ENCODE data around the gene DHX30. TPM values are rescaled to one million over a fixed set of nuclear protein-coding genes. Genes with fewer than 3 reads are reported as not detected.

Gene DHX30
- total RNA-seq, 1 donor from 2014 or later = 49.8 TPM

GRCh38 chr3:47848599-47849117, 45.7 kb downstream of the DHX30 start:
- no peak overlapping the region for H3K27ac ChIP-seq (replicated peaks)
- no peak overlapping the region for H3K4me3 ChIP-seq
- TF ChIP-seq CTCF (IDR thresholded peaks at IDR 0.05; ENCODE audit: borderline replicate concordance) = no peak
- DNase-seq = no peak
- no peaks in the 10 kb centered on the region for H3K9me3 ChIP-seq (replicated peaks)
- intact Hi-C loops (cut with micrococcal nuclease) = no loop called here
- no peaks in the 10 kb centered on the region for H3K27me3 ChIP-seq (ENCODE audit: low read depth)
- no peaks in the 10 kb centered on the region for H3K4me1 ChIP-seq
- peaks cover 97% of the 10 kb centered on the region for H3K36me3 ChIP-seq

DNA sequence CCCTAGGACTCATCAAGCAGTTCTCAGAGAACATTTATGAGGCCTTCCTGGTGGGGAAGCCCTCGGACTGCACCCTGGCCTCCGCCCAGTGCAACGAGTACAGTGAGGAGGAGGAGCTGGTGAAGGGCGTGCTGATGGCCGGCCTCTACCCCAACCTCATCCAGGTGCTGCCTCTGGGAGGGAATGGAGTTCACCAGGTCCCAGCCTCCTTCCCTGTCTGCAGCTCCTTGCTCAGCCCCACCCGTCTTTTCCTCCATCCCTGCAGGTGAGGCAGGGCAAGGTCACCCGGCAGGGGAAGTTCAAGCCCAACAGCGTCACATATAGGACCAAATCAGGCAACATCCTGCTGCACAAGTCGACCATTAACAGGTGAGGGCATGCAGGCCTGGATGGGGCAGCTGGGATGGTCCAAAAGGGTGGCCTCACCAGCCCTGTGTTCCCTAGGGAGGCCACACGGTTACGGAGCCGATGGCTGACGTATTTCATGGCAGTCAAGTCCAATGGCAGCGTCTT, 46.3 kb downstream of the DHX30 start:
- no peak for DNase-seq
- intact Hi-C loops (cut with micrococcal nuclease) = no loop called here
- Histone ChIP-seq H3K4me1 (no peaks in the 10 kb centered on the region), H3K4me3 (no peak overlapping the region), H3K36me3 (peaks cover 97% of the 10 kb centered on the region), H3K27me3 (ENCODE audit: low read depth) (no peaks in the 10 kb centered on the region), H3K9me3 (replicated peaks) (no peaks in the 10 kb centered on the region), H3K27ac (replicated peaks) (no peak overlapping the region)
- TF ChIP-seq CTCF (IDR thresholded peaks at IDR 0.05; ENCODE audit: borderline replicate concordance) = no peak

DNA sequence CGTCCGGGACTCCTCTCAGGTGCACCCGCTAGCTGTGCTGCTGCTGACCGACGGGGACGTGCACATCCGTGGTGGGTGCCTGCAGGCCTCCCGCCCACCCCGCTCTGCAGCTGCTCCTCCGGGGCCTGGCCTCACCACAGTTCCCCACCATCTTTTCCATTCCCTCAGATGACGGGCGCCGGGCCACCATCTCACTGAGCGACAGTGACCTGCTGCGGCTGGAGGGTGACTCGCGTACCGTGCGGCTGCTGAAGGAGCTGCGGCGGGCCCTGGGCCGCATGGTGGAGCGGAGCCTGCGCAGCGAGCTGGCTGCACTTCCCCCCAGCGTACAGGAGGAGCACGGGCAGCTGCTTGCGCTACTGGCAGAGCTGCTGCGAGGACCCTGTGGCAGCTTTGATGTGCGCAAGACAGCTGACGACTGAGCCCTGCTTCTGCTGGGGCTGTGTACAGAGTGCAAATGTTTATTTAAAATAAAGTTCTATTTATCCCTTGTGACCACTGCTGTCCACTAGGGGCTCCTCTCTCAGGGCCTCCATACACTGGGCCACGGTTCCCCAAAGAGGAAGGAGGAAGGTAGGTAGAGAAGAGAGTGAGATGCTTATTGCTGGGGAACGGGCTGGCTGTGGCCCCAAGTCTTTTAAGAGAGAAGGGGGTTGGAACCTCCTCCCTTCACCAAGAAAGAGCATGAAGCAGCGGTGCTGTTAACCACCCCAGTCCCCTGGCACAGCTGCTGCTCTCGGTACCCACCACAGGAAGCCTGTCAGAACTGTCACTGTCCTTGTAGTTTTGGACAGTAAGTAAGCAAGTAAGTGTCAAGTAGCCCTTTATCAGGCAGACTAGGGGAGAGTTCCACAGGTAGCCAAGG, 47.0 kb downstream of the DHX30 start:
- peaks cover 97% of the 10 kb centered on the region for H3K36me3 ChIP-seq
- TF ChIP-seq CTCF (IDR thresholded peaks at IDR 0.05; ENCODE audit: borderline replicate concordance) = peak; percentile 40
- H3K27me3 ChIP-seq (ENCODE audit: low read depth) = no peaks in the 10 kb centered on the region
- no peaks in the 10 kb centered on the region for H3K9me3 ChIP-seq (replicated peaks)
- no peak overlapping the region for H3K4me3 ChIP-seq
- DNase-seq = no peak
- no peak overlapping the region for H3K27ac ChIP-seq (replicated peaks)
- no peaks in the 10 kb centered on the region for H3K4me1 ChIP-seq
- intact Hi-C loops (cut with micrococcal nuclease) = no loop called here

- Histone ChIP-seq H3K36me3 (peaks cover 97% of the 10 kb centered on the region), H3K27ac (replicated peaks) (peak overlapping the region; percentile 38), H3K4me3 (no peak overlapping the region), H3K9me3 (replicated peaks) (no peaks in the 10 kb centered on the region), H3K4me1 (peaks cover 4% of the 10 kb centered on the region), H3K27me3 (ENCODE audit: low read depth) (no peaks in the 10 kb centered on the region)
- DNase-seq = no peak
- intact Hi-C loops (cut with micrococcal nuclease) = no loop called here
- no peak for TF ChIP-seq CTCF (IDR thresholded peaks at IDR 0.05; ENCODE audit: borderline replicate concordance)
These were observed 47.8 kb downstream of the DHX30 start for GRCh38 chr3:47850564-47851410.

GRCh38 chr3:47851888-47852603, 49.1 kb downstream of the DHX30 start:
- TF ChIP-seq CTCF (IDR thresholded peaks at IDR 0.05; ENCODE audit: borderline replicate concordance) = no peak
- H3K27ac ChIP-seq (replicated peaks) = peak overlapping the region; percentile 38
- no peaks in the 10 kb centered on the region for H3K9me3 ChIP-seq (replicated peaks)
- no peaks in the 10 kb centered on the region for H3K27me3 ChIP-seq (ENCODE audit: low read depth)
- H3K36me3 ChIP-seq = peaks cover 97% of the 10 kb centered on the region
- H3K4me1 ChIP-seq = peaks cover 13% of the 10 kb centered on the region
- DNase-seq = no peak
- no peak overlapping the region for H3K4me3 ChIP-seq
- intact Hi-C loops (cut with micrococcal nuclease) = no loop called here

Data from left ventricle myocardium inferior (tissue), 1 donor.